Heart right ventricle (tissue), 16 donors: ENCODE data around the gene IL1RL2. TPM values are rescaled to one million over a fixed set of nuclear protein-coding genes. Genes with fewer than 3 reads are reported as not detected.

Experiments used
- ATAC-seq, 8 donors: fragments of 200-7000 bp; cut with Tn5 transposase; one replicate each; pipeline ENCODE4 v1.9.1; 2020; ENCODE audit warnings: mild to moderate bottlenecking in 8 of 8, moderate library complexity in 8 of 8, moderate number of reproducible peaks in 1 of 8
- DNase-seq, 2 donors: peaks; one replicate each; pipeline ENCODE4 v3.0.0-alpha.2; 2020
- H3K27ac ChIP-seq, 10 donors: fragments of 200-600 bp; sonication (generic) in 2 of 10; one replicate each; pipeline versions ENCODE4 v1.5.0 to v1.8.0; 2020 to 2022; ENCODE audit warnings: mild to moderate bottlenecking in 3 of 10
- H3K27me3 ChIP-seq, 7 donors: fragments of 200-600 bp; one replicate each; pipeline ENCODE4 v1.8.0; 2021 to 2022; ENCODE audit warnings: mild to moderate bottlenecking in 2 of 7
- H3K36me3 ChIP-seq, 9 donors: fragments of 200-600 bp; sonication (generic) in 1 of 9; one replicate each; pipeline versions ENCODE4 v1.5.0 to v1.8.0; 2020 to 2022; ENCODE audit warnings: mild to moderate bottlenecking in 2 of 9
- H3K4me1 ChIP-seq, 9 donors: fragments of 200-600 bp; sonication (generic) in 1 of 9; one replicate each; pipeline versions ENCODE4 v1.5.0 to v1.8.0; 2020 to 2022; ENCODE audit warnings: mild to moderate bottlenecking in 4 of 9
- H3K4me3 ChIP-seq, 10 donors: fragments of 200-600 bp; sonication (generic) in 2 of 10; one replicate each; pipeline versions ENCODE4 v1.5.0 to v1.8.0; 2020 to 2022; ENCODE audit warnings: mild to moderate bottlenecking in 7 of 10, moderate library complexity in 2 of 10
- H3K9me3 ChIP-seq, 11 donors: fragments of 200-600 bp in 10 of 11; sonication (generic) in 2 of 11; one replicate each; pipeline versions ENCODE4 v1.5.0 to v1.8.0; 2013 to 2022; ENCODE audit warnings: mild to moderate bottlenecking in 2 of 11, control low read depth in 1 of 11, moderate library complexity in 1 of 11
- CTCF ChIP-seq, 9 donors: fragments of 200-600 bp; sonication (generic) in 2 of 9; IDR thresholded peaks; one replicate each; pipeline versions ENCODE4 v1.5.0 to v1.8.0; 2021 to 2022; ENCODE audit warnings: antibody characterized with exemption in 9 of 9, mild to moderate bottlenecking in 5 of 9, moderate library complexity in 1 of 9
- WGBS, 2 donors: extraction: QIAGEN DNeasy Blood & Tissue Kit; methylation state at CpG; one replicate each; pipeline ENCODE4 v1.1.7; 2013; ENCODE audit warnings: inconsistent platforms in 1 of 2; 5-methylcytosine and 5-hydroxymethylcytosine counted together
- intact Hi-C, 10 donors: fragments of 100-400 bp; cut with DNase I; formaldehyde crosslinking; loops; one replicate each; pipeline versions ENCODE4 v1.11.1 to v1.14.2; 2022
- polyA plus RNA-seq, 2 donors: library from polyadenylated mRNA; stranded (reverse); fragments of 200-250 nt; gene quantifications; one replicate each; pipeline ENCODE4 v1.2.3, GENCODE V29; 2013
- total RNA-seq, 10 donors: library from RNA; stranded (reverse); fragmentation: NEBNext Ultra II Directional in 3 of 10; extraction: Animal tissue kit (Norgen Biotek cat#: 25700) in 3 of 10; gene quantifications; one replicate each; pipeline versions ENCODE4 v1.2.1 to v1.2.4, GENCODE V29; 2021 to 2023
- donor health status: Arrhythmogenic right ventricular cardiomyopathy.
- donor health status: ischemic (EF 13 %, LVEDD 7.1; RV severe dilation, severe dysfunction).
- donor health status: healthy with polysubstance abuse.
- donor health status: DM: no; HTN: yes; CAD: no.
- donor health status: DM: no; HTN: no; CAD: no.
- donor health status: ischemic (EF 25% LVEDD 6.9; RV normal size, moderate dysfunction).
- donor health status: ischemic (EF 25% LVEDD 5.7; RV mildly dilated, moderate dysfunction).
- donor health status: healthy.
- donor health status: DM: yes; HTN: yes; CAD: no.
- donor health status: Ischemic cardiomyopathy.
- donor health status: ischemic (EF 35%, LVEDD 5.7; RV mildly dilated, moderate dysfunction).
- donor health status: nonischemic (EF 11% LVEDD 7.7; RV severe dilation, severe dysfunction).
- donor health status: DM: yes; HTN: yes; CAD: no.
- donor health status: PGD.
- donor health status: ischemic (EF 29% LVEDD 5.4; RV normal size, mild dysfunction).
- donor health status: nonischemic (EF 23%, LVEDD 6.1; RV moderate dilation, normal function).

The IL1RL2 gene
- total and polyA plus RNA-seq, 12 donors = 0.11 to 0.92 (median 0.29) TPM; not detected in 5

GRCh38 chr2:102226171-102226570, 39.3 kb downstream of the IL1RL2 start:
- intact Hi-C loops = no loop called here
- ATAC-seq (no peak), DNase-seq (no peak)
- TF ChIP-seq CTCF (IDR thresholded peaks at IDR 0.05) = no peak
- Histone ChIP-seq H3K36me3 (no peaks in the 10 kb centered on the region), H3K9me3 (no peaks in the 10 kb centered on the region), H3K4me1 (peaks cover 5 to 42% (median 25%) of the 10 kb centered on the region in 9 donors), H3K4me3 (no peak overlapping the region), H3K27me3 (no peaks in the 10 kb centered on the region), H3K27ac (peak overlapping the region in 8 of 10 donors; percentile 76 to 97 (median 90))
- WGBS, 2 donors = 91 to 94% methylated on average over 6 of the region's 6 CpGs

- H3K9me3 ChIP-seq = no peaks in the 10 kb centered on the region
- peaks cover 5 to 42% (median 25%) of the 10 kb centered on the region in 9 donors for H3K4me1 ChIP-seq
- H3K36me3 ChIP-seq = no peaks in the 10 kb centered on the region
- no peak overlapping the region for H3K4me3 ChIP-seq
- H3K27me3 ChIP-seq = no peaks in the 10 kb centered on the region
- TF ChIP-seq CTCF (IDR thresholded peaks at IDR 0.05) = no peak
- H3K27ac ChIP-seq = peak overlapping the region; percentile 76 to 97 (median 89)
- DNase-seq (no peak), ATAC-seq (no peak)
- intact Hi-C loops = no loop called here
- WGBS, 2 donors = 59 to 70% methylated on average over 7 of the region's 7 CpGs
Observed at GRCh38 chr2:102226612-102227391, 40.0 kb downstream of the IL1RL2 start.

GRCh38 chr2:102229141-102229769, 42.4 kb downstream of the IL1RL2 start:
- intact Hi-C loops = no loop called here
- no peak for TF ChIP-seq CTCF (IDR thresholded peaks at IDR 0.05)
- ATAC-seq (no peak), DNase-seq (no peak)
- H3K36me3 ChIP-seq = no peaks in the 10 kb centered on the region
- H3K4me1 ChIP-seq = peaks cover 5 to 42% (median 25%) of the 10 kb centered on the region in 9 donors
- 86 to 87% methylated on average over 6 of the region's 6 CpGs for WGBS, 2 donors
- H3K27me3 ChIP-seq = no peaks in the 10 kb centered on the region
- no peaks in the 10 kb centered on the region for H3K9me3 ChIP-seq
- no peak overlapping the region for H3K4me3 ChIP-seq
- peak overlapping the region in 9 of 10 donors; percentile 37 to 97 (median 89) for H3K27ac ChIP-seq

GRCh38 chr2:102230410-102230909, 43.6 kb downstream of the IL1RL2 start:
- 89 to 90% methylated on average over 9 of the region's 9 CpGs for WGBS, 2 donors
- H3K36me3 ChIP-seq = no peaks in the 10 kb centered on the region
- intact Hi-C loops = loop anchor here in 2 of 10 donors (10.0 kb wide), 2 partner anchors 46 to 56 kb away; partner anchors contain the start of gene IL1RL2 (in 1 of the 2)
- H3K9me3 ChIP-seq = no peaks in the 10 kb centered on the region
- DNase-seq (no peak), ATAC-seq (no peak)
- no peaks in the 10 kb centered on the region for H3K27me3 ChIP-seq
- no peak overlapping the region for H3K4me3 ChIP-seq
- no peak for TF ChIP-seq CTCF (IDR thresholded peaks at IDR 0.05)
- peak overlapping the region in 1 of 10 donors; percentile 97 for H3K27ac ChIP-seq
- peaks cover 5 to 42% (median 25%) of the 10 kb centered on the region in 9 donors for H3K4me1 ChIP-seq
